Measurements from ENCODE around the gene RNF2.

GRCh38 chr1:185027252-185027882 lies 18.0 kb upstream of the RNF2 start:
- TF ChIP-seq, protein P1, sequence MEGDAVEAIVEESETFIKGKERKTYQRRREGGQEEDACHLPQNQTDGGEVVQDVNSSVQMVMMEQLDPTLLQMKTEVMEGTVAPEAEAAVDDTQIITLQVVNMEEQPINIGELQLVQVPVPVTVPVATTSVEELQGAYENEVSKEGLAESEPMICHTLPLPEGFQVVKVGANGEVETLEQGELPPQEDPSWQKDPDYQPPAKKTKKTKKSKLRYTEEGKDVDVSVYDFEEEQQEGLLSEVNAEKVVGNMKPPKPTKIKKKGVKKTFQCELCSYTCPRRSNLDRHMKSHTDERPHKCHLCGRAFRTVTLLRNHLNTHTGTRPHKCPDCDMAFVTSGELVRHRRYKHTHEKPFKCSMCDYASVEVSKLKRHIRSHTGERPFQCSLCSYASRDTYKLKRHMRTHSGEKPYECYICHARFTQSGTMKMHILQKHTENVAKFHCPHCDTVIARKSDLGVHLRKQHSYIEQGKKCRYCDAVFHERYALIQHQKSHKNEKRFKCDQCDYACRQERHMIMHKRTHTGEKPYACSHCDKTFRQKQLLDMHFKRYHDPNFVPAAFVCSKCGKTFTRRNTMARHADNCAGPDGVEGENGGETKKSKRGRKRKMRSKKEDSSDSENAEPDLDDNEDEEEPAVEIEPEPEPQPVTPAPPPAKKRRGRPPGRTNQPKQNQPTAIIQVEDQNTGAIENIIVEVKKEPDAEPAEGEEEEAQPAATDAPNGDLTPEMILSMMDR (IDR thresholded peaks at IDR 0.05) = no peak
- no peak for TF ChIP-seq ZFX (IDR thresholded peaks at IDR 0.05; ENCODE audit: borderline replicate concordance)

Measured in 22Rv1 (cell line).